Panc1 (cell line): Measurements from ENCODE around the gene PRPF19. TPM values are rescaled to one million over a fixed set of nuclear protein-coding genes. Genes with fewer than 3 reads are reported as not detected.

Experiments used
- ATAC-seq: fragments of 200-7000 bp; cut with Tn5 transposase; 2 replicates; pipeline ENCODE4 v1.9.1; 2020; ENCODE audit warnings: mild to moderate bottlenecking, moderate library complexity
- BruUV-seq: library from RNA; stranded (reverse); fragments of 400-500 nt; replicated peaks from 2 replicates; lab custom pipeline; 2021; lab: Mats Ljungman, UMichigan
- CTCF ChIA-PET: fragments of 300-600 bp; sonication (Branson Sonifier 250); formaldehyde crosslinking; loops from one replicate; lab custom pipeline; 2022; ENCODE audit warnings: antibody characterized with exemption; lab: Charles Lee
- POLR2A ChIA-PET: fragments of 300-600 bp; sonication (Branson Sonifier 250); formaldehyde crosslinking; loops from one replicate; lab custom pipeline; 2022; ENCODE audit warnings: antibody characterized with exemption; lab: Charles Lee
- DNase-seq: peaks from one replicate; pipeline ENCODE4 v3.0.0-alpha.2; 2010; ENCODE audit warnings: low read depth, low spot score
- H3K27ac ChIP-seq: 2 replicates; pipeline ENCODE4 v1.5.1; 2011; ENCODE audit warnings: mild to moderate bottlenecking, low read length, inconsistent platforms
- H3K27me3 ChIP-seq: fragments of 200-500 bp; sonication (Bioruptor generic); 2 replicates; pipeline ENCODE4 v1.6.0; 2014; ENCODE audit warnings: low read length, inconsistent platforms; ENCODE audit not compliant: control insufficient read depth, insufficient read depth
- H3K36me3 ChIP-seq: fragments of 200-500 bp; sonication (Bioruptor generic); 2 replicates; pipeline ENCODE4 v1.5.1; 2014; ENCODE audit warnings: inconsistent platforms, mild to moderate bottlenecking, low read length, moderate library complexity; ENCODE audit not compliant: control insufficient read depth, insufficient read depth
- H3K4me1 ChIP-seq: 2 replicates; pipeline ENCODE4 v1.5.1; 2011; ENCODE audit warnings: inconsistent platforms, mild to moderate bottlenecking, low read length, moderate library complexity; ENCODE audit not compliant: control insufficient read depth, insufficient read depth
- H3K4me3 ChIP-seq, 2 experiments: 2 replicates each; pipeline ENCODE4 v1.5.1; 2011 to 2012; ENCODE audit warnings: low read depth in 2 of 2, low read length in 2 of 2, mild to moderate bottlenecking in 2 of 2, inconsistent platforms in 1 of 2, moderate library complexity in 1 of 2
- H3K9me3 ChIP-seq: fragments of 200-500 bp; sonication (Bioruptor generic); 2 replicates; pipeline ENCODE4 v1.5.1; 2014; ENCODE audit warnings: low read depth, mild to moderate bottlenecking, inconsistent platforms, low read length, moderate library complexity; ENCODE audit not compliant: control insufficient read depth, insufficient read depth
- POLR2AphosphoS5 ChIP-seq: IDR thresholded peaks from 2 replicates; pipeline ENCODE4 v1.6.1; 2012; ENCODE audit warnings: mild to moderate bottlenecking, low read depth, low read length, moderate library complexity
- SIN3A ChIP-seq: IDR thresholded peaks from 2 replicates; pipeline ENCODE4 v1.6.1; 2012; ENCODE audit warnings: low read depth, mild to moderate bottlenecking, low read length, moderate library complexity, borderline replicate concordance; ENCODE audit not compliant: insufficient read depth
- TCF7L2 ChIP-seq: IDR thresholded peaks from 2 replicates; pipeline ENCODE4 v1.6.1; 2011; ENCODE audit warnings: mild to moderate bottlenecking, low read depth, low read length, inconsistent platforms
- in situ Hi-C: cut with HindIII; loops from 2 replicates; pipeline ENCODE4 v1.10.0; 2016; ENCODE audit warnings: low sequenced_read_pairs, low pct_unique_long_range_greater_than_20kb
- intact Hi-C: fragments of 100-400 bp; cut with micrococcal nuclease; formaldehyde crosslinking; loops from one replicate; pipeline ENCODE4 v1.10.0; 2022; ENCODE audit not compliant: unreplicated experiment
- total RNA-seq: library from RNA; stranded (reverse); gene quantifications from one replicate; pipeline ENCODE4 v1.2.1, GENCODE V29; 2021; ENCODE audit not compliant: unreplicated experiment
- TF ChIP-seq, protein P1 (sequence below): fragments of 450-650 bp; IDR thresholded peaks from 2 replicates; pipeline ENCODE4 v1.5.1; 2017; ENCODE audit warnings: mild to moderate bottlenecking
- TF ChIP-seq, protein P2 (sequence below), 2 experiments: IDR thresholded peaks; 2 replicates each; pipeline ENCODE4 v1.6.1; 2011 to 2012; ENCODE audit warnings: low read depth in 2 of 2, control low read depth in 1 of 2, low read length in 1 of 2, mild to moderate bottlenecking in 1 of 2, moderate library complexity in 1 of 2; ENCODE audit not compliant: insufficient read depth in 1 of 2

Gene PRPF19
- total RNA-seq, 1 experiment from 2014 or later: 149 TPM

DNA sequence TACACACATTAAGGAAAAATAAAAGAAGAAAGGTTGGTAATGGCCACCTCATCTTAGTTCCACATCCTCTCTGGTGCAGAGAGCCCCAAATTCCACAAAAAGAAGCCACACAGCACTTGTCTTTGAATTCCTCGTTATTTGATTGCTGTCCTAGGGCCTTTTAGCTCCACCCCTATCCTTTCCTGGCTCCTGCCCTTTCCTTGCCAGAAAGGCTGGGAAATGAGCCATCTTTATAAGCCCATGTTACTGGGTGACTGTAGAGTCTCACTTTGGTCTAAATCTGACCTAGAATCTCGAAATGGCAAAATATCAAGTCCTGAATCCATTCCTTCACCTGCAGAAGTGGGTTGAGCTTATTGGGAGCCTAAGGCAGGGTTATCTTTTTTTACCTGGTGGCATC, 13.6 kb upstream of the PRPF19 start:
- ATAC-seq (no peak), DNase-seq (no peak)
- Histone ChIP-seq H3K36me3 (no peaks in the 10 kb centered on the region; the same call in 1 of the 2 replicates), H3K9me3 (no peaks in the 10 kb centered on the region), H3K4me3 (no peak overlapping the region), H3K27me3 (no peaks in the 10 kb centered on the region), H3K4me1 (peaks cover 18% of the 10 kb centered on the region), H3K27ac (no peak overlapping the region)
- BruUV-seq: no TSS peak
- intact Hi-C loops (no loop called here), in situ Hi-C loops (no loop called here)
- CTCF ChIA-PET: no interaction called here
- TF ChIP-seq, protein P1, sequence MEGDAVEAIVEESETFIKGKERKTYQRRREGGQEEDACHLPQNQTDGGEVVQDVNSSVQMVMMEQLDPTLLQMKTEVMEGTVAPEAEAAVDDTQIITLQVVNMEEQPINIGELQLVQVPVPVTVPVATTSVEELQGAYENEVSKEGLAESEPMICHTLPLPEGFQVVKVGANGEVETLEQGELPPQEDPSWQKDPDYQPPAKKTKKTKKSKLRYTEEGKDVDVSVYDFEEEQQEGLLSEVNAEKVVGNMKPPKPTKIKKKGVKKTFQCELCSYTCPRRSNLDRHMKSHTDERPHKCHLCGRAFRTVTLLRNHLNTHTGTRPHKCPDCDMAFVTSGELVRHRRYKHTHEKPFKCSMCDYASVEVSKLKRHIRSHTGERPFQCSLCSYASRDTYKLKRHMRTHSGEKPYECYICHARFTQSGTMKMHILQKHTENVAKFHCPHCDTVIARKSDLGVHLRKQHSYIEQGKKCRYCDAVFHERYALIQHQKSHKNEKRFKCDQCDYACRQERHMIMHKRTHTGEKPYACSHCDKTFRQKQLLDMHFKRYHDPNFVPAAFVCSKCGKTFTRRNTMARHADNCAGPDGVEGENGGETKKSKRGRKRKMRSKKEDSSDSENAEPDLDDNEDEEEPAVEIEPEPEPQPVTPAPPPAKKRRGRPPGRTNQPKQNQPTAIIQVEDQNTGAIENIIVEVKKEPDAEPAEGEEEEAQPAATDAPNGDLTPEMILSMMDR: no peak
- TF ChIP-seq TCF7L2: no peak
- TF ChIP-seq SIN3A: no peak
- TF ChIP-seq, protein P2, sequence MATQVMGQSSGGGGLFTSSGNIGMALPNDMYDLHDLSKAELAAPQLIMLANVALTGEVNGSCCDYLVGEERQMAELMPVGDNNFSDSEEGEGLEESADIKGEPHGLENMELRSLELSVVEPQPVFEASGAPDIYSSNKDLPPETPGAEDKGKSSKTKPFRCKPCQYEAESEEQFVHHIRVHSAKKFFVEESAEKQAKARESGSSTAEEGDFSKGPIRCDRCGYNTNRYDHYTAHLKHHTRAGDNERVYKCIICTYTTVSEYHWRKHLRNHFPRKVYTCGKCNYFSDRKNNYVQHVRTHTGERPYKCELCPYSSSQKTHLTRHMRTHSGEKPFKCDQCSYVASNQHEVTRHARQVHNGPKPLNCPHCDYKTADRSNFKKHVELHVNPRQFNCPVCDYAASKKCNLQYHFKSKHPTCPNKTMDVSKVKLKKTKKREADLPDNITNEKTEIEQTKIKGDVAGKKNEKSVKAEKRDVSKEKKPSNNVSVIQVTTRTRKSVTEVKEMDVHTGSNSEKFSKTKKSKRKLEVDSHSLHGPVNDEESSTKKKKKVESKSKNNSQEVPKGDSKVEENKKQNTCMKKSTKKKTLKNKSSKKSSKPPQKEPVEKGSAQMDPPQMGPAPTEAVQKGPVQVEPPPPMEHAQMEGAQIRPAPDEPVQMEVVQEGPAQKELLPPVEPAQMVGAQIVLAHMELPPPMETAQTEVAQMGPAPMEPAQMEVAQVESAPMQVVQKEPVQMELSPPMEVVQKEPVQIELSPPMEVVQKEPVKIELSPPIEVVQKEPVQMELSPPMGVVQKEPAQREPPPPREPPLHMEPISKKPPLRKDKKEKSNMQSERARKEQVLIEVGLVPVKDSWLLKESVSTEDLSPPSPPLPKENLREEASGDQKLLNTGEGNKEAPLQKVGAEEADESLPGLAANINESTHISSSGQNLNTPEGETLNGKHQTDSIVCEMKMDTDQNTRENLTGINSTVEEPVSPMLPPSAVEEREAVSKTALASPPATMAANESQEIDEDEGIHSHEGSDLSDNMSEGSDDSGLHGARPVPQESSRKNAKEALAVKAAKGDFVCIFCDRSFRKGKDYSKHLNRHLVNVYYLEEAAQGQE (IDR thresholded peaks at IDR 0.05; ENCODE audit: insufficient read depth in 1 of 2, low read depth in 2 of 2, low read length in 1 of 2): no peak
- TF ChIP-seq POLR2AphosphoS5: no peak
- POLR2A ChIA-PET: no interaction called here

DNA sequence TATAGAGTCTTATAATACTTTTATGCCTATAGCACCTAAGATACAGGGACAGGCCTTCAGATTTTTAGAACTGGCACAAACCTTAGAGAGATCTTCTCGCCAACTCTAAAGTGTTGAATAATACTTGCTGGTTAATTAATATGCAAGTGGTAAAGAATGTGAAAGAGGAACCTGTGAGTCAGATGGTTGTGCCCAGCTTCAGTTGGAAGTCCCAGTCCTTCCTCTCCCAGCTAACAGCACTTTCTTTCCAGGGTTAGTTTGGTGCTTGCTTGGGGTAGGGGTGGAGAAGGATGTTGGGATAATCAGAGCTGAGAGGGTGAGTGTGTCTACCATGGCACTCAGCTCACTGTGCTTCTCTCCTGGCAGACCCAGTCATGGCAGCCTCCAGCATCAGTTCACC, 12.9 kb upstream of the PRPF19 start:
- Histone ChIP-seq H3K4me3 (no peak overlapping the region), H3K27ac (no peak overlapping the region), H3K36me3 (no peaks in the 10 kb centered on the region; the same call in 1 of the 2 replicates), H3K9me3 (no peaks in the 10 kb centered on the region), H3K4me1 (peaks cover 20% of the 10 kb centered on the region), H3K27me3 (no peaks in the 10 kb centered on the region)
- intact Hi-C loops: no loop called here
- CTCF ChIA-PET: no interaction called here
- ATAC-seq (no peak), DNase-seq (no peak)
- POLR2A ChIA-PET: no interaction called here
- TF ChIP-seq, protein P2 (IDR thresholded peaks at IDR 0.05; ENCODE audit: insufficient read depth in 1 of 2, low read depth in 2 of 2, low read length in 1 of 2): no peak
- TF ChIP-seq POLR2AphosphoS5 (no peak), TCF7L2 (no peak), SIN3A (no peak)
- TF ChIP-seq, protein P1: no peak
- in situ Hi-C loops: no loop called here
- BruUV-seq: no TSS peak
